NCI-H748 treated with DMSO at 0.1 percent for 48 hours (cell line): ENCODE measurements around the gene MAGI1.
"Not testable (repeated sequence)": the region's sequence is repeated elsewhere in the genome, so short reads cannot be mapped to it uniquely, and the experiment has no call there.

ENCODE experiments used
- DNase-seq: peaks from one replicate; lab custom pipeline; 2025; lab: John Stamatoyannopoulos, UW

Gene MAGI1

DNA sequence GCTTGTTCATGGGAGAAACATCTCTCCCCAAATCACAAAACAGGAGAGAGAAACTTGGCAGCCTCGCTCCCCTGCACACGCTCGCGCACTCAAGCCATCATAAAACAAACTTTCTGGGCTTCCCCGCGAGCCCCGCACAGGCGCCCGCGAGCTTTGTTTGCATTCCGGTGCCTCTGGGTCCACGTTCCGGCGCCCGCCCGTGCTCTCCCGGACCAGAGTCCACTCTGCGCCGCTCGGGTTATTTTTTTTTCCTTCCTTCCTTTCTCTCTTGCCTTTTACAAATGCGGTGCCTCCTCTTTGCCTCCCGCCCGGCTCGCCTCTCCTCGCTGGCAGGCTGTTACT is 363 bp downstream of the MAGI1 start:
- no peak for DNase-seq

DNA sequence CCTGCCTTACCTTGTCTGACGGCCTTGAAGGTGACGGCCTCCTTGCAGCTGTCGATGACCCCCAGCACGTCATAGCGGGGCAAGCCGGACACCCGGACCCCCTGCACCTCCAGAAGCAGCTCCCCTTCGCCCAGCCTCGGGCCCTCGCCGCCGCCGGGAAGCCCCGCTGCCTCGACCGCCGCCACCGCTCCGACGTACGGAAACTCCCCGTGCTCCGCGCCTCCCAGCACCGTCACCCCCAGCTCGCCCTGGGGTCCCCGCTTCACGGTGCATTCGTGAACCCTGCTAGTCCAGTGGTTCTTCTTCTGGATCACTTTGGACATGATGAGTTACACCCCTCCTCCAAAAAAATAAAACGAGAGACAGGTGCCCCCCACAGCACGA is 740 bp downstream of the MAGI1 start:
- no peak for DNase-seq

DNA sequence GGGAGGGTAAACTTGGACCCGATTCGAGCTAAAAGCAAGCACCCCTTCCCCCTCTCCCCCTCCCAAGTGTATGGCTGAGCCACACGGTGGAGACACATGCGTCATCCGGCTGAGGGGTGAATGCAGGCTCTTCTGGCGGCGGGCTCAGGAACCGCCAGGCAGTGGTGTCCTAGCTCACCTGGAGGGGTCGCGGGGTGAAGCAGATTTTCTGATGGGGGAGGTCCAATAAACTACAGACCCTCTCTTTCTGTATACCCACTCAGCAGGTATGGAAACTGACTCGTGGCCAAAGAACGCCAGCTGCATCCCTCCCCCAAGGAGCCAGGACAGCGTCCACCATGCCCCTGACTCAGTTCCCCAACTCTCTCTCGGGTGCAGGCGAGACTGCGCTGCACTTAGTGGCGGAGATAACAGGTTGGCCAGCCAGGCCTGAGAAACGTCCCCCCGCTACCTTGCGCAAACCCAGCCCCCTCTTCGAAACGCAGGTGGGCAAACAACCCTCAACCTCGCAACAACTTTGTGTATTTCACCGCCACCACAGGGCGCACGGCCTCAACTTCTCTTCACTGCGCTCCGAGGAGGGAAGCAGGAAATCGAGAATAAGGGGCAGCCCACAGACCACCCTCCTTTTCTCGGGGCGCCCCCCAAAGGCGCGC is 1.3 kb downstream of the MAGI1 start:
- DNase-seq: no peak

DNA sequence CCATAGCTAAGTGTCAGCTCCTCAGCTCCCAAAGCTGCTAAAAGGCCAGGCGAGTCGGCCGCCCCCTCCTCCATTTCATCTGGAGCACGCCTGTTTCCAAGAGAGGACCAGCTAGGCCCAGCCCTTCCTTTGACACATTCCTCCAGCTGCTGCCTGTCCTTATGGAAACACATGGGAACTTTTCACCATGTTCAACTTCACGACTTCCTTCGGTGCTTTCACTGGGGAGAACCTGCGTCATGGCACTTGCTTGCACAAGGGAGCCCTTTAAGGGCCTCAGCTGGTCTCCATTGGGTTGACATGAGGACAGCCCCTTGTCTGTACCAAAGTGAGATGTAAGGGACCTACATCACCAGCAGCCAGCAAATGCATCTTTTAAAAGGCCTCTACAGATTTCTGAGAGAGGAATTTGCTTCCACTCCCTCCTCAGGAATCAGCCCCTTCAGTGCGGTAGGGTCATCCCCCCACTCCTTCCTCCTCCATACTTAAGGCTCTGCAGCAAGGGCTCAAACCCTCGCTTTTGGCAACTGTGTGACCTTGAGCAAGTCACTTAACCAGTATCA is 2.1 kb downstream of the MAGI1 start:
- DNase-seq: no peak

DNA sequence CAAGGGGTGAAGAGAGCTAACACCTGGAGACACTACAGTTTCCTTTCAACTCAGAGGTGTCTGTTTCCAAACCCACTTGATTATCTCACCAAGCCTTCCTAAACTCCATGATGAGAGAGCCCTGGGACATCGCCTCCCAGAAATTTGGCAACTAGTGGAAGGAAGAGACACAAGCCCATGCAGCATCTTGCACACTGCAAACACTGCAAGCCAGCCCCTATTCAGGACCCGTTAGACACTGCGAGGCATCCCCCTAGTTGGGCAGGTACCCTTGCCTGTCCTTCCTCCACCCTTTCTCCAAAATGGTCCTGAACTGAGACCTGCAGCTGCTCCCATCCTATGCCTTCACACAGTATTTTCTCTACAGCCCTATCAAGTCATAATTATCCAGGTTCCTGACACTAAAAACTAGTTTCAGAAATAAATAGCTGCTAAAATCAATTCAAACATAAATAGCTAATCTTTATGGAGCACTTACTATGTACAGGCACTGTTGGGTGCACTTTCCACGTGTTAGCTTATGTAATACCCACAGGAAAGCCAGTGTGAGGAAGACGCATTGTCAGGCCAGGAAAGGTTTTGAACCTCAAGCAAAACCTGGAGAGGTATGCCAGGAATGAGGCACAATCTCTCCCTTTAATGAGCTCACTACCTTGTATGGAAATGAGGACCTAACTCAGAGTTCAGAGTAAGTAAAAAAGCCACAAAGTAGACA is 2.8 kb downstream of the MAGI1 start:
- DNase-seq: no peak

DNA sequence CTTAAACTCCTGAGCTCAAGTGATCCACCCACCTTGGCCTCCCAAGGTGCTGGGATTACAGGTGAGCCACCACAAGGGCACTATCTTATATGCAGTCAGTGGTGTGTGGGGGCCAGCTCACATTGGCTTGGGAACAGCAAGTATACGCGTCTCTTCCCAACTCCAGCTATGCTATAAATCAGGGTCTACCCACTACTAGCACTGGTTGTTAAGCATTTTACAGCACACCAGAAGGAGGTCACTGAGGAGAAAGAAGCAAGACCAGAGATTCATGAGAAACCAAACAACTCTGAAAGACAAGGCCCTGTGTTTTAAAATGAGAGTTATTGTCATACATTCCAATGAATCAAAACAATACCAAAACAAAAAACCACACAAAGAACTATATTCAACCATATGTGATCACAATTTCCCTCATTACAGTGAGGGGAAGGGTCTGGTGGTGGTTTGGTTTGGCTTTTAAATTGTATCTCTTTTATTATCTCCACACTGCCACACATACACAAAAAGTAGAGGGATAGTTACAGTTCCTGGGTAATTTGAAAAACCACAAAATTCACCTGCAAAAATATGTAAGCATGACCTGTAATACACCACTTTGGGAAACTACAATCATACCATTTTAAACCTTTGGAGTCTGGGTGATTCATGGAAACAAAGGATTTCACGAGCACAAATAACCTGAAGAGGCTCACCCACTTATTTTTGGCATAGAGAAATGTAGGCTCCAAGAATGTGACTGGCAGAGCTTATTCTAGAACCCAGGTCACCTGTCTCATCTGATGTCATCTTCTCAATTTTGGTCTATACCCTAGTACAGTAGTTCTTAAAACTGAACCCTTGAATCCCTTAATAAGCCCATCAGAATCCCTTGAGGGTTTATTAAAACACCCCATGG is 5.2 kb downstream of the MAGI1 start:
- no peak for DNase-seq

DNA sequence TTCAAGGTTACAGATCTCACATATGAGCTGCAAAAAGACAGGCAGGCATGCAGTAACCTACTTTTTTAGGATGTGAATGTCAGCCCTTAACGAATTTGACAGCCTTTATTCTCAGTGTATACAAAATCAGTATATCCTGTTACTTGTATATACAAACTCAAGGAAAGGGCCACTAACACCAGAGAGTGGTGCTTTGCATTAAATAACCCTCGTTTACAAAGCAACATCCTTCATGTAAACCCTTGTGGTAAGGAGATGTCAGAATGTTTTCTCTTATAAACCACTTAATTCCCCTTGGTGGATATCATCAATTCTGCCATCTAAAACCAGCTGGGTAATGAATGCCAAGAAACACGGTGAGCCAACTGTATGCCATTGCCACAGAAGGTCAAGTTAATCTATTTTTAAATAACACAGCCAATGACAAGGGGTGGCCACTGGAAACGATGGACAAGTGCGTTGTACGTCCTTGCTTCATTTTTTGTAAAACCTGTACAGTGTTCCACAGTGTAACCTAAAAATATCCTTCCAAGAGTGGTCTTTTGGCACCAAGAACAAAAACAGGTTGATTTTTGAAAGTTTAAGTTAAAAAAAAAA is 7.5 kb downstream of the MAGI1 start:
- DNase-seq: no peak

DNA sequence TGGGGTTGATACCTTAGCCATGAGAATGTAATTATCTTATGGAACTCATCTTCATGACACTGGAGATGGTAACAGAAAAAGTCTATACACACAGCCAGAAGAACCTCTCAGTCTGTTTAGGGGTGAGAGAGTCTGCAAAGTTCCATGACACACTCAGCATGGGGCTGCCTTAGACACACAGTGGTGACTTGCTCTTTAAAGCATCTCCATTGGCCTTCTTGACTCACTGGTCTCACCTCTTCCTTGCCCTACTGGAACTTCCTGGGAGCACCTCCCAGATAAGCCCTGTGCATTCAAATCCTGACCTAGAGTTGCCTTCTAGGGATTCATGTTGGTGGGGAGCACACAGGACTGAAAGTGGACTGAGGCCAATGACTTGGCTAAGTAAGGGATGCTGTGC is 9.3 kb downstream of the MAGI1 start:
- no peak for DNase-seq

DNA sequence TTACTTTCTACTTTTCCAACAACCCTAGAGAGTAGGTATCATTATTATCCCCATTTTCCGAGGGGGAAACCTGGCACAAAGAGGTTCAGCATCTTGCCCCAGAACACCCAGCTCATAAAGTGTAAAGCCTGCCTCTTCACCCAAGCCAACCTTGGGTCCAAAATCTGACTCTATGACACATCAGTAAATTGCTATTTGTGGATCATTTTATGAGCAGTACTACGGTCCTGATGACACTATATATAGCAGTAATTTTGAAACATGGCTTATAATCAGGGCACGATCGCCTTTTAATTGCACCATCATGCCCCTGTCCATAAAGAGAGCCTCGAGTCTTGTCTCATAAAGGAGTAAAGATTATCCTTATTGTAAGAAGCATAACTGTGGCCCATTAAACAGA is 9.7 kb downstream of the MAGI1 start:
- no peak for DNase-seq

DNA sequence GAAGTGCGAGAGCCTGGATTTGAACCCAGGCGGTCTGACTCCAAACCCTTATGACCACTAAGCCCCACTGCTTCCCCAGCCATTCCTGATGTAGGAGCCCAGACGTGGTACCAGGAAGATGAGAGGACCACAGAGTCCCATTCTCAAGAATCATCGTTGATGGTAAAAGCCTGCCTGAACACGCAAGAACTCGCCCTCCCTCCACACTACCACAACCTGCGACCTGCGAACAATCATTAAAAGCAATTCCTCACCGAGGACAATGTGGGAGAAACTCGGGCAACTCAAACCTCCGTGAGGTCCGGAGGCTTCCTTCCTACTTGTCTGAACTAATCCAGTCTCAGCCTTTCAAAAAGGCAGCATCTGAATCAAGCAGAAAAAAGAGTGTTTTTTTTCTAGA is 10.3 kb downstream of the MAGI1 start:
- no peak for DNase-seq

DNA sequence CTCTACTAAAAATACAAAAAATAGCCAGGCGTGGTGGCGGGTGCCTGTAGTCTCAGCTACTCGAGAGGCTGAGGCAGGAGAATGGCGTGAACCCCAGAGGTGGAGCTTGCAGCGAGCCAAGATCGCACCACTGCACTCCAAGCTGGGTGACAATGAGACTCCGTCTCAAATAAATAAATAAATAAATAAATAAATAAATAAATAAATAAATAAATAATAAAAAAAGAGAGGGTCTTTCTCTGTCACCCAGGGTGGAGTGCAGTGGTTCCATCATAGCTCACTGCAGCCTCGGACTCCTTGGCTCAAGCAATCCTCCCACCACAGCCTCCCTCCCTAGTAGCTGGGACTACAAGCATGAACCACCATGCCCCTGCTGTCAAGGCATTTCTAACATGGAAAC is 11.6 kb downstream of the MAGI1 start:
- DNase-seq: not testable (repeated sequence)

DNA sequence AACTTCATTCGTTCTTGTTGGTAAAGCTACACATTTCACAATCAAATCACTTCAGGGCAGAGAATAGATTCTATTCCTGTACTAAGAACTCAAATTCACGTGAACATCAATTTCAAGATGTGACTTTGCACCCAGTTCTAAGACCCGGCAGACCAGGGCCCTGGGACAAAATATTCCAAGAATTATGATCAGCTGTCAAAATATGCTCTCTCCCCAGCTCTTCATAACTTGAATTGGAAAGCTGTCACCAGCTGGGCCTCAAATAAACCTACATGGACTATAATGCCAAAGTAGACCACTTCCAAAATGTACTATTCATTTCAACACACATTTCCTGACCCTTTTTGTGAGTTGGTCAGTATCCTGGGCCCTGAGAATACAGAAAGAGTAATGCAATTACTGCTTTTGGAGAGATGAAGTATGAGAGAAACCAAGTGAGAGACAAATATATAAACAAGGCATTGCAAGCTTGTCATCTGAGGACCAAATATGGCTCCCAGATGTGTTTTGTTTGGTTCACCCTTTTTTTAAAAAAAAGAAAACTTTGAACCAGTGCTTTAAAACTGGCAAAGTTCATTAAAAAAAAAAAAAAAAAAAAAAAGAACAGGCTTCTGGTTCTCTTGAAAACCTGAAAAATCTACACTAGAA is 14.9 kb downstream of the MAGI1 start:
- no peak for DNase-seq

DNA sequence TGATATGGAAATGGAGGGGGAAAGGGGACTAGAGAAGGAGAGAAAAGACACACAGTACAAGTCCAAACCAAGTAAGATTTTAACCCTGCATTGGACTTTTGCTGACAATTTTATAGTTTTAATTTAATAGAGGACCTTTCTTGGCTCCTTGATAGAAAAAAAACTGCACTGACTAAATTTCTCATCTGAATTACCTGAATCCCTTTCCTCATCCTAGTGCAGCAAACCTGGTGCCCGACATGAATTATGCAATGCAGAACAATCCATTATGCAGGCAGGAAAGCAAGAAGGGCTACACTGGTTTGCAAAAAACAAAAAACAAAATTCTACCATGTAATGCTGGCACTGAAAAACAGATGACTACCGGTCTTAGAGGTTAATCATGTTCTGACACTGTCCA is 15.5 kb downstream of the MAGI1 start:
- DNase-seq: no peak

DNA sequence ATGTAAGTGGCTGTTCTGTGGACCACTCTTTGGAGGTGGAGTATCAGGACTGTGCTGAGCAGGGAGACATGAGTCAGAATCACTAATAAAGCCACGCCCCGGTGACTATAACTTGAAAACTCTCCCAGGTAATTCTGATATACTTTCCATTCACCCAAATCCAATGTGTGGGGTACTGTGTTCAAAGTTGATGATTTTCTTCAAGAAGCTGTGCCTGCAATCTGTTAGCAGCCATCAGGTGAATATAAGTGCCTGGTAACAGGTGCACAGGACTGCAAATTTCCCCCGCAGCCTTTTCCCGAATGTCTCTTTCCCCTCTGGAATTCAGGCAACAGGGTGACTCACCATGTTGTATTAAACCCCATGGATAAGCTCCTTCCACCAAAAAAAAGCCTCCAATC is 17.0 kb downstream of the MAGI1 start:
- no peak for DNase-seq

DNA sequence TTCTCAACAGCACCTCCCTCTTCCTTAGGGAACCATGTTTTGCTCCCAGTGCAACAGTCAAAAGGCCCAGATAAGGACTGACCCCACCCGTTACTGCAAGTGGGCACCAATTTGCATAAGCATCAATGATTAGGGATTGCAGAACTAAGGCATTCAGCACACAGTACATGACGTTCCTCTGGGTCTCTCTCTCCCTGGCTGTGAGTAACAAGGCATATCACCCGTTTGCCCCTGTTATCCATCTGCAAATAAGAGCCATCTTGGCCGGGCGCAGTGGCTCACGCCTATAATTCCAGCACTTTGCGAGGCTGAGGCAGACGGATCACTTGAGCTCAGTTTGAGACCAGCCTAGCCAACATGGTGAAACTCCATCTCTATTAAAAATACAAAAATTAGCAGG is 18.8 kb downstream of the MAGI1 start:
- no peak for DNase-seq

DNA sequence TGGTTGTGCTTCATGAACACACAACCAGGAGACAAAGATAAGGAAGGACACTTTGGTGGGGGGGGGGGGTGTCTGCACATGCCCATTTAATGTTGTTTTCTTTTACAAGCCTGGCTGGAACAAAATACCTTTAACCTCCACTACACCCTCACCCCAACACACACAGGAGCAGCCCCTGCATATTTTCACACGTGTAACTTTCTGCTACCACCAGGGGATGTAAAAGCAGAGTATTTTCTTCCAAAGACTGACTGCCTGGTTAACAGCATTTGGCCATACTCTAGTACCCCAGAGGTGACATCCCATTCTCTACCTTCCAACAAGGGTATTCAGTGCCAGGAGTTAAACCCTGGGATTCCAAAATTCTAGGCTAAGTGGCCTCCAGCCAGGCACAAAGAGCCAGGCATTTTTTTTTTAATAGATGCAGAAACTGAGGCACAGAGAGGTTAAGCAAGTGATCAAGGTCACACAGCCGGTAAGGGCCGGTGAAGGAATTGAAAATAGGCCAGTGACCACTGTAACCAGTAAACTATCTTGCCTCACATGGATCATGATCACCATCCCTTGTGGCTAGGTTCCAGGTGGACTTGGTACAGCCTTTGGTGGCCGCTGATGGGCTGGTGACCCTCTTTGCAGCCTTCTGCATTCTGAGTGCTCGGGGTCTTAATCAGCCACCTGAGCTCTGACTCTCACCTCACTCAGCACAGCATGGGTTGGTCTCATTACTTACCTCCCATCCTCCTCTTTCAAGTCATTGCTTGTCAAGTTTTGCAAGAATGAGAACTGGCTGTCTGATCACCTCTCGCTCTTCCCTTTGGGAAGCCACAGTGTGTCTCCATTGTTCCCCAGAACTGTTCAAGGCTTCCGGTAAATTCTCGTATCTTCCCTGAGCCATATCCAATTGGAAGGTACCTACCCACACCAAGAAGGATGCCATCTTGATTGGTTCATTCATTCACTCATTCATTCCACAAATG is 20.4 kb downstream of the MAGI1 start:
- no peak for DNase-seq

DNA sequence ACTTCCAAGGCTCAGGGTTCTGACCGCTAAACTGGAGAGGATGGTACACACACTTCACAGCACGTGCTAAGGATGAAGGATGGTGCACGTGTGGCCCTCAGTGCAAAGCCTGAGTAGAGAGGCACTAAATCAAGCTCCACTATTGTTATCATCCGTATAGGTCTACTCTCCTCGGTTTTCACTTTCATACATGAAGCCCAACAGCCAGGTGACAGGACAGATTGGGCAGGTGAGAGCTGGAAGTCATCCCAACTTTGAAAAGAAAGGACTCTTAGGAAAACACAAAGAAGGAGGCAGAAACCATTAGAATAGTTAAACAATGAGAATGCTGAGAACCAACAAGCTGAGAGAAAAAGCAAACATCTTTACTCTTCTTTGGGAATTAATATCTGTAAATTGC is 21.1 kb downstream of the MAGI1 start:
- DNase-seq: no peak

DNA sequence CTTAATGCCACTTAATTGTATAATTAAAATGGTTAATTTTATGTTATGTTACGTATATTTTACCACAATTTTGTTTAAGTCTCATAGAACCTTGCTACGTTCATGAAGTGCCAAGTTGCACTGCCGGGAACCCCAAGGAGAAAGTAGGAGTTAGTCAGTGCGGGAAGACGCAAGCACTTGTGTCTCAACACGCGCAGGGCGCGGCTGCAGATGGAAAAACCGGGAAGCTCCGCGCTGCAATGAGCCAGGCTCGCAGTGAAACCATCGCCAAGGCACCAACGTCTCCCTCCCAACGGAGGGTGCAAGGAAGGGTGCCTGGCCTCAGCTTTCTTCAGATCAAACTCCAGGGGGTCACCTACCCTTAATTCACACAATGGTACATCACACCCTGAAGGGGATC is 21.6 kb downstream of the MAGI1 start:
- DNase-seq: no peak

DNA sequence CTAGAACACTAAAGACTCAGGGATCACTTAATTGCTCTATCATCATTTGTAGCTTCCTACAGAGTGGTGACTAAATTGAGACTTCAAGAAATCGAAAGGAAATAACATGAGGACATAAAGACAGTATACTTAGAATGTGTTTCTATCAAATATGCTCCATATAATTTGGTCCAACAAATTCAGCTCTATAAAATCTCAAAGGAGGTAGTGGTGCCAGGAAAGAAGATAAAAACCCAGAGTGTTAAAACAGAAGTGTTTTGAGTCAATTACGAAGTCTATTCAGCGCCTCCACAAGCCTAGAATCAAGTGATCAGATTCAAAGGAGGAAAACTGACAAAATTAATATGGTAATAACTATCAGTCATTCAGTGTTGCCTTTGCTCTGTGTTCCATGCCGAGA is 22.9 kb downstream of the MAGI1 start:
- no peak for DNase-seq

DNA sequence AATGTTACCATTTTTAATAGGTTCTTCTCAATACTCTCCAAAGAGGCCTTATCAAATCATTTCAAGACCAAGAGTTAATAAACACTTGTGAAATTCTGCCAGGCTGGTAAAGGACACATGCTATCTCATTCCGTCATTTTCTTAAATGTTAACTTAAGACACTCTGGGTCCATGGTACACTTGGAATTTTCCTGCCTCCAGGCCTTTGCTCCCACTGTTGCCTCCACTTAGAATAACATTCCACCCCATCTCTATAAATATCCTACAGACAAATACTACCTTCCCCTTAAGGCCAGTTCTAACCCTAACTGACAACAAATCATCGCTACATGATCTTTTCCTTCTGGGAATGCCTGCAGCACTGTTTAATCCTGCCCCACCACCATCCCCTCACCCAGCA is 24.1 kb downstream of the MAGI1 start:
- DNase-seq: no peak

DNA sequence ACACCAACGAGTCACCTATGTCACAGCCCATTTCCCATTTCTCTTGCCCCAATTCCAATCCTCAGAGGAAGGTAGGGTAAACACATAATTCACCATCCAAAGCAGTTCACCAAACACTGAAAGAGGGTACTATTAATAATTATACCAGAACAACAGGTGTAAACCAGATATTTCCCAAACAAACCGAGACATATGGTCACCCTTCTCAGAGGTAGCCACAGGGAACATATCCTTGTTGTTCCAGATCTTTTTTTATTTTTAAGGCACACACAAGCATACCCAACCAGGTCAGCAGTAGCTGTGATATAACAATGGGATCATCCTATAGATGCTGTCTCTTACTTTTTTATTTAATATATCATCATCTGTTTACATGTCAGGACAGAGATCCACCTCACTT is 24.7 kb downstream of the MAGI1 start:
- no peak for DNase-seq
